Stimulated activated naive B cell treated with anti-CD40 and anti-IgM and Interleukin-4, amounts not matched to agents 10 μg/mL and 1 μg/mL and 100 μg/mL, for 72 hours (primary cell): Measurements from ENCODE around the gene COX6A1.
A peak's percentile ranks its signal among the peaks of the same experiment; 100 is the strongest.

Source experiments
- ATAC-seq, 2 donors: fragments of 150-1000 bp; cut with Tn5 transposase; replicated peaks; 2 replicates each; pipeline ENCODE4 v1.10.0; 2021; ENCODE audit warnings: moderate library complexity in 1 of 2
- DNase-seq: peaks from one replicate; pipeline ENCODE4 v3.0.0; 2021
- H3K27ac Mint-ChIP-seq: one replicate; pipeline ENCODE4 v1.8.0; 2022; ENCODE audit warnings: mild to moderate bottlenecking, mixed read lengths
- H3K27me3 Mint-ChIP-seq, 2 donors: one replicate each; pipeline ENCODE4 v1.8.0; 2022; ENCODE audit warnings: mixed read lengths in 2 of 2
- H3K36me3 Mint-ChIP-seq, 2 donors: one replicate each; pipeline ENCODE4 v1.8.0; 2022; ENCODE audit warnings: mixed read lengths in 2 of 2, mild to moderate bottlenecking in 1 of 2
- H3K4me1 Mint-ChIP-seq, 2 donors: one replicate each; pipeline ENCODE4 v1.8.0; 2022; ENCODE audit warnings: mixed read lengths in 2 of 2, mild to moderate bottlenecking in 1 of 2
- H3K4me3 Mint-ChIP-seq, 2 donors: one replicate each; pipeline ENCODE4 v1.8.0; 2022; ENCODE audit warnings: mild to moderate bottlenecking in 2 of 2, mixed read lengths in 2 of 2, moderate library complexity in 1 of 2
- H3K9me3 Mint-ChIP-seq, 2 donors: one replicate each; pipeline ENCODE4 v1.8.0; 2022; ENCODE audit warnings: mixed read lengths in 2 of 2, mild to moderate bottlenecking in 1 of 2

COX6A1 gene

DNA sequence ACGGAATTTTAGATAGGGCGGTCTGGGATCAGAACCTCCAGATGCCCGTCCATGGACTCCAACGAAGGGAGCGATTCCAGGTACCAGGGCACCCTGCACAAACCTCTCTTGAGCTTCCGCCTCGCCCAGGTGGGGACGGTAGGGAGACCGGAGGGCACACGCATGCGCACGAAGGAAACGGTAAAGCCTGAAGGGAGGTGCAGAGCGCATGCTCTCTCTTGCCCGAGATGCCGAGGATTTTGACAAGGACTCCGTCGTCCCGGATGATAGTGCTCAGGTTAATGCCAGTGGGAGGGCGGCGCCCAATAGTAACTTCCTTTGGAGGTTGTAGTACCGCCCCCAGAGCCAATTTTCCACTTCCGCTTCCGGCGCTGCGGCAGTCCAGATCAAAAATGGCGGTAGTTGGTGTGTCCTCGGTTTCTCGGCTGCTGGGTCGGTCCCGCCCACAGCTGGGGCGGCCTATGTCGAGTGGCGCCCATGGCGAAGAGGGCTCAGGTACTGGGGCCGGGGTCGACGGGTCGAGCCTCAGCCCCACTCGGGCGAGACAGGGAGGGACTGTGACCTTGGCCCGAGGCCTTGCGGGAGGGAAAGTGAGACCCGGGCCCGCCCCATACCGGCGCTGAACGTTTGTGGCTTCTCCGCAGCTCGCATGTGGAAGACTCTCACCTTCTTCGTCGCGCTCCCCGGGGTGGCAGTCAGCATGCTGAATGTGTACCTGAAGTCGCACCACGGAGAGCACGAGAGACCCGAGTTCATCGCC is at the start of gene COX6A1:
Gene COX6A1, plus strand, starts transcription at position 379 of the 760 bp plus-strand sequence. Its CDS starts 14 bp downstream, at position 393.
- ATAC-seq: peak; percentile 96 to 97
- peak; percentile 98 for DNase-seq
- peak within 1 kb of the TSS; percentile 97 for H3K27ac Mint-ChIP-seq
- H3K9me3 Mint-ChIP-seq: no peaks in the 10 kb centered on the region
- peaks cover 6 to 17% of the 10 kb centered on the region in 2 donors for H3K36me3 Mint-ChIP-seq
- H3K27me3 Mint-ChIP-seq: peaks cover 0 to 1% of the 10 kb centered on the region in 2 donors
- peak within 1 kb of the TSS; percentile 92 to 100 for H3K4me3 Mint-ChIP-seq
- peaks cover 13 to 22% of the 10 kb centered on the region in 2 donors for H3K4me1 Mint-ChIP-seq

DNA sequence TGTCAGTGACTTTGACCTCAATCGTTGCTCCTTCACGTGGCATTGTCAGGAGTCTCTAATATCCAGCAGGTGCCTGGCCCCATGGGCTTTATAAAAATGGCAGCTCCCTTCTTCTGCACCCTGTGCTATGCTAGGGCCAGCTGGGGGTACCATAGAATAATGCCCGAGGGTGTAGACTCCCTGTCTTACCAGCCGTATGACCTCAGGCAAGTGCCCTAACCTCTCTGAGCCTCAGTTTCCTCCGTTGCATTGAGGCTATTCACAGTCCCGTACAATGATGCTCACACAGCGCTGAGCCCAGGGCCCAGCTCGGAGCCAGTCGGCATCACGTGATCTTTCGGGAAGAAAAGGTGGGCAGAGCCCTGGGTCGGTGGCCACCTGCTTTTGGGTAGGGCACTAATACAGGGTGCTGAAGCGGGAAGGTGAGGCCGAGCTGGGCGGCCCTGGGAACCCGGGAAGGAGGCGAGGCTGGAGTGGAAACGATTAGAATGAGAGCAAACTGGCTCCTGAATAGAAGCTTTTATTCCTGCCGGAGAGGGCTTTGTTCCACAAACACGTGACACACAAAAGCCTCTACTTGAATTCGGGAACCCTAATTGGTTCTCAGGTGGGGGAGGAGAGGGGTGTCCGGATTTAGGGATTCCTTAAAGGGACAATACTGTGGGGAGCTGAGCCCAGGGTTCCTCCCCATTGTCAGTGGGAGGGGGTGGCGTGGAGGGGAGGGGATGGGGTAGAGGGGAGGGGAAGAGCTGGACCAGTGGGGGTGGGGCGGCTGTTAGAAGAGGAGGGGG is 49.0 kb upstream of the COX6A1 start:
- H3K36me3 Mint-ChIP-seq: peaks cover 0 to 3% of the 10 kb centered on the region in 2 donors
- H3K27me3 Mint-ChIP-seq: peaks cover 48 to 58% of the 10 kb centered on the region in 2 donors
- DNase-seq (no peak), ATAC-seq (no peak)
- peaks cover 0 to 9% of the 10 kb centered on the region in 2 donors for H3K4me1 Mint-ChIP-seq
- H3K27ac Mint-ChIP-seq: no peak overlapping the region
- H3K4me3 Mint-ChIP-seq: no peak overlapping the region
- peaks cover 3 to 4% of the 10 kb centered on the region in 2 donors for H3K9me3 Mint-ChIP-seq

DNA sequence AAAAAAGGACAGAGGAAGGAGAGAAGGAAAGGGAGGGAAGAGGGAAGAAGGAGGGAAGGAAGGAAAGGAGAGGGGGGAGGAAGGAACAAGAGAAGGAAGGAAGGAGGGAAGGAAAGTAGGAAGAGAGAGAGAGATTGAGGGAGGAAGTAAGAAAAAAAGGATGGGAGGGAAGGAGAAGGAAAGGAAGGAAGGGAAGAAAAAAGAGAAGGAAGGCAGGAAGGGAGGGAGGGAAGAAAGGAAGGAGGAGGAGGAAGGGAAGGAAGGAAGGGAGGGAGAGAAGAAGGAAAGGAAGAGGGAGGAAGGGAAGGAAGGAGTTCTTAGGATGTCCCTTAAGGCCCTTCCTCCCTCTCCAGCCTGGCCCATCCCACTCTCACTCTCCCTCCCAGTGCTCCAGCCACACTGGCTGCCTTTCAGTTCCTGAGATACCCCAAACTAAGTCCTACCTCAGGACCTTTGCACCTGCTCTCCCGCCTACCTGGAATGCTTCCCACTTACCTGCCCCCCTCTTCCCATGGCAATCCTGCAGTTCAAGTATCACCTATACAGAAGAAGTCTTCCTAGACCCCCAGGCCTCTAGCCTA is 47.3 kb upstream of the COX6A1 start:
- peaks cover 3 to 4% of the 10 kb centered on the region in 2 donors for H3K9me3 Mint-ChIP-seq
- peaks cover 0 to 3% of the 10 kb centered on the region in 2 donors for H3K36me3 Mint-ChIP-seq
- H3K27ac Mint-ChIP-seq: no peak overlapping the region
- H3K27me3 Mint-ChIP-seq: peaks cover 55 to 68% of the 10 kb centered on the region in 2 donors
- DNase-seq (no peak), ATAC-seq (no peak)
- peaks cover 2 to 15% of the 10 kb centered on the region in 2 donors for H3K4me1 Mint-ChIP-seq
- H3K4me3 Mint-ChIP-seq: no peak overlapping the region

DNA sequence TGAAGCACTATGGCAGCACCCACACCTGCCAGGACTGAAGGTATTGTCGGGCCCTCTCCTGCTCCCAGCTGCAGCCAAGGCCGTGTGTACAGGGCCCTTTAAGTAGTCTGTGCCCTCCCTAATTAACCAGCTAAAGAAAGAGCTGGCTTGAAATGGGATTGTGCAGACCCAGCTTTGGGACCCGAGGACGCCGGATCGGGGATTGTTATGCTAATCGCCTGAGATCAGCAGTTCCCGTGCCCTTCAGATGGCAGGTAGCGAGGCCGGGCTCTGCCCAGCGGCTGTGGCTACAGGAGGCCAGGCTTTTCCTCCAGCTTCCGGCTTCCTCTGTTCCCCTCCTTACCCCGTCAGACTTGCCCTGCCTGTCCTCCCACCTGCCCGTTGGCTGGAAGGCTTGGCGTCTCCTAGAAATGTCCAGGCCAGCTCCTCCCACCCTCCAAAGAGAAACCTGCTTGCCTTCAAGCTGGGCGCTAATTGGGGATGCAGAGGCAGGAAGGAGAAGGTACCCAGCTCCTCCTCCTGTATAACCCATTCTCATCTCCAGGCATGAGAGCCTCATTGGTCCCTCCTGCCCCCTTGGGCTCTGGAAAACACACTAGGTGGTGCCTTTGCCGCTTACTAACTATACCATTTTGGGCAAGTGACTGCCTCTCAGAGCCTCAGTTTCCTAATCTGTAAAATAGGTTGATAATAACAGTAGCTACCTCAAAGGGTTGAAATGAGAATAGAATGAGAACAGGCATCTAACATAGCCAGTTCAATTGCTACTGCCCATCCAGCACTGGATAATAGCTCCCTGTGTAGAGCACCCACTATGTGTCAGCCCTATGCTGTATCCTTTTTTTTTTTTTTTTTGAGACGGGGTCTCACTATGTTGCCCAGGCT is 43.2 kb upstream of the COX6A1 start:
- DNase-seq: no peak
- H3K9me3 Mint-ChIP-seq: peaks cover 3% of the 10 kb centered on the region in 2 donors
- peaks cover 5 to 6% of the 10 kb centered on the region in 2 donors for H3K4me1 Mint-ChIP-seq
- H3K36me3 Mint-ChIP-seq: no peaks in the 10 kb centered on the region
- ATAC-seq: no peak
- no peak overlapping the region for H3K4me3 Mint-ChIP-seq
- H3K27me3 Mint-ChIP-seq: peaks cover 53 to 76% of the 10 kb centered on the region in 2 donors
- H3K27ac Mint-ChIP-seq: no peak overlapping the region

DNA sequence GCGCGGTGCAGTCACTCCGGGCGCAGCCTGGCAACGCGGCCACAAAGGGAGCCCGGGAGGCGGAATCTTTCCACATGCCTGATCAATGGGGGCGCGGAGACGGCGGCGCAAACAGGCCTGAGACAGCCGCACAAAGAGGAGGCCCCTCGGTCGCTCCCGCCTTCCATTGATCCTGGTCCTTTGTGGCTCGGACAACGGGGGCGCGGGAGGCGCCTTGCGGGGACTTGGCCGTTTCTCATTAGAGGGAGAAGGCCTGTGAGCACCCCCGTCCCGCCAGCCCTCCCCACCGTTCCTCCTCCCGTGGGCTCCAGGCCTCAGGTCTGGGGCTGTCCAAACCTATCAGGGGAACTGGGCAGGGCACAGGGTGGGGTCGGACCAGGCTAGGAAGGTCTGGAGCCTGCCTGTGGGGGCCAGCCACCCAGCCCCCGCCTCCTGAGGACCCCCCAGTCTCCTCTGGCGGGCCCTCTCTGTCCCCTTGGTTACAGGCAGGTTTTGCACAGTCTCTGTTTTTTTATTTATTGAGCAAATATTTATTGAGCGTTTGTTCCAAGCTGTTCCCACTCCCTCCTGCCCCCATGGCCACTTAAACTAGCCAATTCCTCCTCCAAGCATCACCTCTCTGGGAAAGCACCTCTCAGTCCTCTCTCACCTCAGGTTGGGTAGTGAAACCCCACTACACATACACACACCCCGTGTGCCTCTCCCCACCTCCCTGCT is 39.9 kb upstream of the COX6A1 start:
- Mint-ChIP-seq H3K27ac (no peak overlapping the region), H3K9me3 (no peaks in the 10 kb centered on the region), H3K27me3 (peaks cover 60 to 78% of the 10 kb centered on the region in 2 donors), H3K4me1 (peaks cover 6% of the 10 kb centered on the region in 2 donors), H3K36me3 (no peaks in the 10 kb centered on the region), H3K4me3 (no peak overlapping the region)
- ATAC-seq (no peak), DNase-seq (no peak)

DNA sequence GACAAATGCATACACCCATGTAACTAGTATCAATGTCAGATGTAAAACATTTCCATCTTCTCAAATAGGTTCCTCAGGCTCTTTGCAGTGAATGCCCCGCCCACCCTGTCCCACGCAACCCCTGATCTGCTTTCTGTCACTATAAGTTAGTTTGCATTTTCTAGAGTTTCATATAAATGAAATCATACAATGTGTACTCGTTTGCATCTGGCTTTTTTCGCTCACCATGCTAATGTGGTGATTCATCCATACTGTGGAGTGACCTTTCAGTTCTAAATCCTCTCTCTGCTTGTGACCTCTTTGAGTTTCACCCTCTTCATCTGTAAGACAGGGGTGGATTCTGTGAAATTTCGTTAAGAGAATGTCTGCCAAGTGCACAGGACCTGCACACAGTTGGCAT is 38.4 kb upstream of the COX6A1 start:
- peaks cover 0 to 3% of the 10 kb centered on the region in 2 donors for H3K9me3 Mint-ChIP-seq
- H3K36me3 Mint-ChIP-seq: no peaks in the 10 kb centered on the region
- no peak overlapping the region for H3K27ac Mint-ChIP-seq
- peaks cover 49 to 67% of the 10 kb centered on the region in 2 donors for H3K27me3 Mint-ChIP-seq
- DNase-seq (no peak), ATAC-seq (peak; percentile 29 to 62)
- H3K4me1 Mint-ChIP-seq: peaks cover 5 to 6% of the 10 kb centered on the region in 2 donors
- no peak overlapping the region for H3K4me3 Mint-ChIP-seq

DNA sequence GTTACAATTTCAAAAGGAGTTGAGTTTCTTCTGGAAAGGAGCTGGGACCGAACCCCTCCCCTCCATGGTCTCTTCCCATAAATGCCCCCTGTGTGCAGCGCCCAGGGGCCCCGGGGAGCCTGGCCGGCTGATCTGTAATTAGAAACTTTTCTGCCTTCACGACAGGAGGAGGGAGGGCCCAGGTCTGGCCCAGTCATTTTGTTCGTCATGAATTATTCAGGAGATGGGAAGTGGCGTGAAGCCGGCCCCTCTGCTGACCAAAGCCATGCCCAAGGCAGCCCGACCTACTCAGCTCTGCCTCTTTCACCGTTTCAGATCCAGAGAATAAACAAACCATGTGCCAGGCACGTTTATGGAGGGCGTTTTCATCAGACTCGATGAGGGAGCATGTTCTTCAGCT is 35.7 kb upstream of the COX6A1 start:
- H3K27me3 Mint-ChIP-seq: peaks cover 30 to 41% of the 10 kb centered on the region in 2 donors
- DNase-seq (no peak), ATAC-seq (no peak)
- peaks cover 0 to 4% of the 10 kb centered on the region in 2 donors for H3K4me1 Mint-ChIP-seq
- no peaks in the 10 kb centered on the region for H3K36me3 Mint-ChIP-seq
- no peak overlapping the region for H3K4me3 Mint-ChIP-seq
- H3K9me3 Mint-ChIP-seq: peaks cover 0 to 3% of the 10 kb centered on the region in 2 donors
- no peak overlapping the region for H3K27ac Mint-ChIP-seq

DNA sequence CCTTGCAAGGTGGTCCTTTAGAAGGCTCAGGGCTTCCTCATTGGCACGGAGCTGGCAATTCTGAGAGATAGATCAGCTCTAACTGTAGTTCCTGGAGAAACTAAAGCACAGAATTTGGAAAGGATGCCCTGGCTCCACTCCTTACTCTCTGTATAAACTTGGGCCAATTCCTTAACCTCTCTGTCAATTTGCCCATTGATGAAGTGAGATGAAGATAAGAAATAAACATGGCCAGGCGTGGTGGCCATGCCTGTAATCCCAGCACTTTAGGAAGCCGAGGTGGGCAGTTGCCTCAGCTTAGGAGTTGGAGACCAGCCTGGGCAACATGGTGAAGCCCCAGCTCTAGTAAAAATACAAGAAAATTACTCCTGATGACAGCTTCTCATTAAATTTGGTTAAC is 34.0 kb upstream of the COX6A1 start:
- no peak for ATAC-seq
- DNase-seq: no peak
- Mint-ChIP-seq H3K4me1 (peaks cover 0 to 4% of the 10 kb centered on the region in 2 donors), H3K27me3 (peaks cover 22 to 28% of the 10 kb centered on the region in 2 donors), H3K4me3 (no peak overlapping the region), H3K9me3 (peaks cover 0 to 3% of the 10 kb centered on the region in 2 donors), H3K36me3 (no peaks in the 10 kb centered on the region), H3K27ac (no peak overlapping the region)

DNA sequence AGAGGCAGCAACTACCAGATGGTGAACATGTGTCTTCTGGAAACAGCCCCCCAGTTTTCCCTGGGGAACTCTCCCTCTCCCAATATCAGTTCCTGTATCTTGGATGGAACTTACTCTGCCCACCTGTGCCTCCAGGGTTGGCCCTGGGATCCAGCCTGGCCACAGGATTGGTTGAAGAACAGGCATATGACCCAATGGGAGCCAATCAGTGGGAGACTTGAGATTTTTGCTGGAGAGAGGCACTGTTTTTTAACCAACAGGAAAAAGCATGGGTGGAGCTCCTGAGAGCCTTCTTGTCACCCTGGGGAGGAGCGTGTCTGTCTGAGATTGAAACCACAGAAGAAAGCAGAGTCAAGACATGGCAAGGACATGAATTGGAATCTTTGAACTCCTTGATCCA is 33.6 kb upstream of the COX6A1 start:
- H3K27ac Mint-ChIP-seq: no peak overlapping the region
- H3K9me3 Mint-ChIP-seq: peaks cover 0 to 3% of the 10 kb centered on the region in 2 donors
- no peak for DNase-seq
- H3K27me3 Mint-ChIP-seq: peaks cover 22 to 25% of the 10 kb centered on the region in 2 donors
- peaks cover 0 to 4% of the 10 kb centered on the region in 2 donors for H3K4me1 Mint-ChIP-seq
- H3K4me3 Mint-ChIP-seq: no peak overlapping the region
- ATAC-seq: no peak
- H3K36me3 Mint-ChIP-seq: no peaks in the 10 kb centered on the region

DNA sequence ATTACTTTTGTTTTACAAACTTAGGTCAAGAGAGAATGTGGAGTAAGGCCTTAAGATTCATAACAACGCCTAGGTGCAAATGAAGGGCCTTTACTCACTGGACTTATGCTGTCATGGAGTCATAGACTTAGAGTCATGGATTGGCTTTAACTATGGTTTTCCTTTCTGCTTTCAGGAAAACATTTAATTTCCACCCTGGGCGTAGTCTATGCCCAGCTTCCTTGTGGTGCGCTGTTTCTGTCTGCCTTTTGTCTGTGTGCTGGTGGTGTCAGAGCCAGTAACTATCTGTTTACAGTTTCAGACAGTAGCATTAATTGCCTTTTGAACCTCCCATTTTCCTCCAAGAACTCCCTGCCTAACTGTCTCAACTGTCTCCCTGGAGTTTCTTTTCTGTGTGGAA is 31.8 kb upstream of the COX6A1 start:
- H3K4me1 Mint-ChIP-seq: no peaks in the 10 kb centered on the region
- H3K27ac Mint-ChIP-seq: no peak overlapping the region
- H3K9me3 Mint-ChIP-seq: peaks cover 0 to 3% of the 10 kb centered on the region in 2 donors
- peaks cover 11 to 18% of the 10 kb centered on the region in 2 donors for H3K27me3 Mint-ChIP-seq
- no peak overlapping the region for H3K4me3 Mint-ChIP-seq
- ATAC-seq (no peak), DNase-seq (no peak)
- no peaks in the 10 kb centered on the region for H3K36me3 Mint-ChIP-seq

DNA sequence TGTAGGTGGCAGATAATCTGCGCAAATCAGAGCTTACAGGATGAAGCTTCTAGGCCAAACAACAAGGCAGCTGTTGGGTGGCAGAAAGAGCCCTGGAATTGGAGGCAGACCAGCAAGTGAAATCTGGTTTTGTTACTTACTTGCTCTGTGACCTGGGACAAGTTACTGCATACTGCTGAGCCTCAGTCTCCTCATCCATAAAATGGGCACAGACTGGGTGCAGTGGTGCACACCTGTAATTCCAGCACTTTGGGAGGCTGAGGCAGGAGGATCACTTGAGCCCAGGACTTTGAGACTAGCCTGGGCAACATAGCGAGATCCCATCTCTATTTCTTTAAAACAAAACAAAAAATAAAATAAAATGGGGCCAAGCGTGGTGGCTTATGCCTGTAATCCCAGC is 31.4 kb upstream of the COX6A1 start:
- no peaks in the 10 kb centered on the region for H3K36me3 Mint-ChIP-seq
- peaks cover 0 to 3% of the 10 kb centered on the region in 2 donors for H3K9me3 Mint-ChIP-seq
- no peak overlapping the region for H3K4me3 Mint-ChIP-seq
- H3K27me3 Mint-ChIP-seq: peaks cover 11 to 18% of the 10 kb centered on the region in 2 donors
- no peak for ATAC-seq
- H3K27ac Mint-ChIP-seq: no peak overlapping the region
- no peak for DNase-seq
- no peaks in the 10 kb centered on the region for H3K4me1 Mint-ChIP-seq

DNA sequence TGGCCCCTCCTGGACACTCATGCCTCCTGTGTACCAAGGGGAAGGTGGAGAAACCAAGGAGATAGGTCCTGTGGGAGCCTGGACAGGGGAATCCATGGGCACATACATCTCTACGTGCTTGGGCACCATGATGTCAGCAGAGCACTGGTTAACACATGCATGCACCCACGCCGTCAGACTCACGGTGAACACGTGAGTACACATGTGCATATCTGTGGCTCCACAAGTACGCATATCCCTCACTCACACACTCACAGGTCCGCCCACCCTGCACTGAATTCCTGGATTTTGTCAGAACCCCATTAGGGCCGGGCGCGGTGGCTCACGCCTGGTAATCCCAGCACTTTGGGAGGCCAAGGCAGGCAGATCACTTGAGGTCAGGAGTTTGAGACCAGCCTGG is 29.1 kb upstream of the COX6A1 start:
- Mint-ChIP-seq H3K4me3 (no peak overlapping the region), H3K4me1 (no peaks in the 10 kb centered on the region), H3K27me3 (peaks cover 0 to 16% of the 10 kb centered on the region in 2 donors), H3K36me3 (no peaks in the 10 kb centered on the region), H3K27ac (no peak overlapping the region), H3K9me3 (peaks cover 0 to 3% of the 10 kb centered on the region in 2 donors)
- DNase-seq (no peak), ATAC-seq (no peak)

DNA sequence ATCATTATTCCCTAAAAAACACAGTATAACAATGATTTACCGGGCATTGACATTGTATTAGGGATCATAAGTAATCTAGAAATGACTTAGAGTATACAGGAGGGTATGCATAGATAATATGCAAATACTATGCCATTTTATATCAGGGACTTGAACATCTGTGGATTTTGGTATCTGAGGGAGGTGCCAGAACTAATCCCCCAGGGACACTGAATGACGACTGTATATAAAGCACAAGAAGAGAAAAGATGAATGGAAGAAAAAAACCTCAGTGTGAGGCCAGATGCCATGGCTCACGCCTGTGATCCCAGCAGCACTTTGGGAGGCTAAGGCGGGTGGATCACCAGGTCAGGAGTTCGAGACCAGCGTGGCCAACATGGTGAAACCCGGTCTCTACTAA is 25.5 kb upstream of the COX6A1 start:
- no peaks in the 10 kb centered on the region for H3K9me3 Mint-ChIP-seq
- peaks cover 13 to 28% of the 10 kb centered on the region in 2 donors for H3K27me3 Mint-ChIP-seq
- no peaks in the 10 kb centered on the region for H3K4me1 Mint-ChIP-seq
- H3K4me3 Mint-ChIP-seq: no peak overlapping the region
- DNase-seq (no peak), ATAC-seq (no peak)
- no peak overlapping the region for H3K27ac Mint-ChIP-seq
- no peaks in the 10 kb centered on the region for H3K36me3 Mint-ChIP-seq
